ENCODE data around the gene ADAMTSL5. TPM values are rescaled to one million over a fixed set of nuclear protein-coding genes. Genes with fewer than 3 reads are reported as not detected.

The ADAMTSL5 gene
- total RNA-seq, 1 donor from 2014 or later, result not detected

- Mint-ChIP-seq H3K27me3 (peaks cover 48% of the 10 kb centered on the region), H3K4me3 (no peak overlapping the region), H3K36me3 (ENCODE audit: low read depth) (no peaks in the 10 kb centered on the region), H3K4me1 (peaks cover 5% of the 10 kb centered on the region), H3K9me3 (no peaks in the 10 kb centered on the region), H3K27ac (no peak overlapping the region)
- DNase-seq (no peak), ATAC-seq (ENCODE audit: low read depth) (no peak)
- POLR2A ChIA-PET, result no interaction called here
- TF ChIP-seq, protein P1, sequence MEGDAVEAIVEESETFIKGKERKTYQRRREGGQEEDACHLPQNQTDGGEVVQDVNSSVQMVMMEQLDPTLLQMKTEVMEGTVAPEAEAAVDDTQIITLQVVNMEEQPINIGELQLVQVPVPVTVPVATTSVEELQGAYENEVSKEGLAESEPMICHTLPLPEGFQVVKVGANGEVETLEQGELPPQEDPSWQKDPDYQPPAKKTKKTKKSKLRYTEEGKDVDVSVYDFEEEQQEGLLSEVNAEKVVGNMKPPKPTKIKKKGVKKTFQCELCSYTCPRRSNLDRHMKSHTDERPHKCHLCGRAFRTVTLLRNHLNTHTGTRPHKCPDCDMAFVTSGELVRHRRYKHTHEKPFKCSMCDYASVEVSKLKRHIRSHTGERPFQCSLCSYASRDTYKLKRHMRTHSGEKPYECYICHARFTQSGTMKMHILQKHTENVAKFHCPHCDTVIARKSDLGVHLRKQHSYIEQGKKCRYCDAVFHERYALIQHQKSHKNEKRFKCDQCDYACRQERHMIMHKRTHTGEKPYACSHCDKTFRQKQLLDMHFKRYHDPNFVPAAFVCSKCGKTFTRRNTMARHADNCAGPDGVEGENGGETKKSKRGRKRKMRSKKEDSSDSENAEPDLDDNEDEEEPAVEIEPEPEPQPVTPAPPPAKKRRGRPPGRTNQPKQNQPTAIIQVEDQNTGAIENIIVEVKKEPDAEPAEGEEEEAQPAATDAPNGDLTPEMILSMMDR (IDR thresholded peaks at IDR 0.05), result no peak
- CTCF ChIA-PET, result no interaction called here
- intact Hi-C loops (cut with micrococcal nuclease), result no loop called here
Observed at GRCh38 chr19:1525343-1525742, 12.5 kb upstream of the ADAMTSL5 start.

GRCh38 chr19:1524972-1525325 is 12.1 kb upstream of the ADAMTSL5 start:
- Mint-ChIP-seq H3K27ac (no peak overlapping the region), H3K27me3 (peaks cover 45% of the 10 kb centered on the region), H3K9me3 (no peaks in the 10 kb centered on the region), H3K4me1 (peaks cover 5% of the 10 kb centered on the region), H3K4me3 (no peak overlapping the region), H3K36me3 (ENCODE audit: low read depth) (no peaks in the 10 kb centered on the region)
- DNase-seq (no peak), ATAC-seq (ENCODE audit: low read depth) (no peak)
- intact Hi-C loops (cut with micrococcal nuclease), result no loop called here
- ChIA-PET POLR2A (no interaction called here), CTCF (no interaction called here)
- TF ChIP-seq, protein P1 (IDR thresholded peaks at IDR 0.05), result no peak

DNA sequence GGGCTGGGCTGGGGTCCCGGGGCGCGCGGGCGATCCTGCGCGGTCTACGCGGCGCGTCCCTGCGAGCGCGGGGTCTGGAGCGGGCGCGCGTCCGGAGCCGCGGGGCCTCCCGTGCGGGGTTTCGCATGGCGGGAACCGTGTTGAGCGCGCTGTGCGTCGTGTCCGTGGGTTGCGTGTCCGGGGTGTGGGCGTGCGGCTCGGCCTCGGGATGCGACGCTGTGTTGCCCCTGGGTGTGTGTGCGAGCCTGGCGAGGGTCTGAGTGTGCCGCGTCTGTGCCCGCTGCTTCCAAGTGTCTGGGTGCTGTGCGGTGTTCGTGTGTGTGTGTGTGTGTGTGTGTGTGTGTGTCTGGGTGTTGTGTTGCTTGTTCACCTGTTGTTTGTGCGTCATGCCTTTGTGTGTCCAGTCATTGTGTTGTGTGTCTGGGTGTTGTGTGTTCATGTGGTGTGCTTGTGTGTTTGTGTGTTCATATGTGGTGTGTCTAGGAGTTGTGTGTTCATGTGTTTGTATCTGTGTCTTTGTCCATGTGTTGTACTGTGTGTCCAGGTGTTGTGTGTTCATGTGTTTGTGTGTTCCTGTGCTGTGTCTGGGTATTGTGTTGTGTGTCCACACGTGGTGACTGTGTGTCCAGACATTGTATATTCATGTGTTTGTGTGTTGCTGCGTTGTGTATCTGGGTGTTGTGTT is 11.6 kb upstream of the ADAMTSL5 start:
- peaks cover 42% of the 10 kb centered on the region for H3K27me3 Mint-ChIP-seq
- ChIA-PET POLR2A (no interaction called here), CTCF (no interaction called here)
- DNase-seq (no peak), ATAC-seq (ENCODE audit: low read depth) (no peak)
- H3K27ac Mint-ChIP-seq, result no peak overlapping the region
- H3K9me3 Mint-ChIP-seq, result no peaks in the 10 kb centered on the region
- no peak overlapping the region for H3K4me3 Mint-ChIP-seq
- H3K4me1 Mint-ChIP-seq, result peaks cover 5% of the 10 kb centered on the region
- intact Hi-C loops (cut with micrococcal nuclease), result no loop called here
- TF ChIP-seq, protein P1 (IDR thresholded peaks at IDR 0.05), result no peak
- no peaks in the 10 kb centered on the region for H3K36me3 Mint-ChIP-seq (ENCODE audit: low read depth)

DNA sequence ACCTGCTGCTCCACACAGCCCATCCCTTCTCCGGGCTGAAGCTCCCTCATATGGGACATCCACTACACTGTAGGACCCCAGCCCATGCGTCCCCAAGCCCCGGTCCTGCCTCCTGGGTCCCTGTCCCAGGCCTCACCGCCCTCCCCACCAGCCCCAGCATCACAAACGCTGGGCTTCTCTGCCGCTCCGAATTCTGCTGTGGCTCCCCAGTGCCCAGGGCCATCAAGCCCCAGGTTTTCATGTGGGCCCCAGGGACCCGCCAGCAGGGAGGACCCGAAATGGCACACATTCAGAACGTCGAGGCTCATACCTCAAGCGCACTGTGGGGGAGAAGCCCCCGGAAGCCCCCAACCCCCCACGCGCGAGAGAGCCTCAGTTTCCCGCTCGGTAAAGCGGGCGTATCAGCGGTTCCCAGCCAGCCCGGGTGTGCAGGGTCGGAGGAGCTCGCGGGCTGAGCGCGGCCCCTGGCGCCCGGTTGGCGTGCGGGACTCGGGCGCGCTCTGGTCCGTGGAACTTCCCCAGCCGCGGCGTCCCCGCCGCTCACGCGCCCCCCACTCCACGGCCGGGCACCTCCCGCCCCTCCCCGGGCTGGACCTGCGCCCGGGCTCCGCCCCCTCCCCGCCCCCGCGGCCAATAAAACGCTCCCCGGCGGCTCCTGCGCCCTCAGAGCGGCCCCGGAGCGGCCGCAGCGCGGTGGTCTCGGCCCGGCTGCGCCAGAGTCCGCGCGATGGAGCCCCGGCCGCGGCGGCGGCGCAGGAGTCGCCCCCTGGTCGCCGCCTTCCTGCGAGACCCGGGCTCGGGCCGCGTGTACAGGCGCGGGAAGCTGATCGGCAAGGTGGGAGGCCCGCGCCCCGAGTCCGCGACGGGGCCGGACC is 10.8 kb upstream of the ADAMTSL5 start, which contains the start of gene PLK5:
TSS of gene PLK5 (plus strand) at position 666 of the 875 bp plus-strand sequence. CDS start 2,920 bp downstream, outside the sequence.
- CTCF ChIA-PET, result no interaction called here
- POLR2A ChIA-PET, result no interaction called here

GRCh38 chr19:1522838-1523237 is 10.0 kb upstream of the ADAMTSL5 start:
- peaks cover 51% of the 10 kb centered on the region for H3K27me3 Mint-ChIP-seq
- intact Hi-C loops (cut with micrococcal nuclease), result no loop called here
- TF ChIP-seq, protein P1 (IDR thresholded peaks at IDR 0.05), result no peak
- ATAC-seq (ENCODE audit: low read depth) (no peak), DNase-seq (no peak)
- no peaks in the 10 kb centered on the region for H3K9me3 Mint-ChIP-seq
- no peak overlapping the region for H3K4me3 Mint-ChIP-seq
- CTCF ChIA-PET, result no interaction called here
- POLR2A ChIA-PET, result no interaction called here
- no peaks in the 10 kb centered on the region for H3K36me3 Mint-ChIP-seq (ENCODE audit: low read depth)
- H3K4me1 Mint-ChIP-seq, result peaks cover 5% of the 10 kb centered on the region
- H3K27ac Mint-ChIP-seq, result no peak overlapping the region

More for the DNA sequence above, 10.8 kb upstream of the ADAMTSL5 start, which contains the start of gene PLK5:
- TF ChIP-seq, protein P1 (IDR thresholded peaks at IDR 0.05), result no peak
- H3K36me3 Mint-ChIP-seq (ENCODE audit: low read depth), result no peaks in the 10 kb centered on the region
- ATAC-seq (ENCODE audit: low read depth), result no peak
- no peaks in the 10 kb centered on the region for H3K9me3 Mint-ChIP-seq
- intact Hi-C loops (cut with micrococcal nuclease), result no loop called here
- H3K4me1 Mint-ChIP-seq, result peaks cover 5% of the 10 kb centered on the region
- no peak within 1 kb of the TSS for H3K27ac Mint-ChIP-seq
- H3K4me3 Mint-ChIP-seq, result no peak within 1 kb of the TSS
- DNase-seq, result no peak
- peaks cover 45% of the 10 kb centered on the region for H3K27me3 Mint-ChIP-seq

All from activated B cell treated with CpG ODN at 0.5 μM for 24 hours (primary cell).